Measurements from ENCODE around the gene CCDC12.

The CCDC12 gene

DNA sequence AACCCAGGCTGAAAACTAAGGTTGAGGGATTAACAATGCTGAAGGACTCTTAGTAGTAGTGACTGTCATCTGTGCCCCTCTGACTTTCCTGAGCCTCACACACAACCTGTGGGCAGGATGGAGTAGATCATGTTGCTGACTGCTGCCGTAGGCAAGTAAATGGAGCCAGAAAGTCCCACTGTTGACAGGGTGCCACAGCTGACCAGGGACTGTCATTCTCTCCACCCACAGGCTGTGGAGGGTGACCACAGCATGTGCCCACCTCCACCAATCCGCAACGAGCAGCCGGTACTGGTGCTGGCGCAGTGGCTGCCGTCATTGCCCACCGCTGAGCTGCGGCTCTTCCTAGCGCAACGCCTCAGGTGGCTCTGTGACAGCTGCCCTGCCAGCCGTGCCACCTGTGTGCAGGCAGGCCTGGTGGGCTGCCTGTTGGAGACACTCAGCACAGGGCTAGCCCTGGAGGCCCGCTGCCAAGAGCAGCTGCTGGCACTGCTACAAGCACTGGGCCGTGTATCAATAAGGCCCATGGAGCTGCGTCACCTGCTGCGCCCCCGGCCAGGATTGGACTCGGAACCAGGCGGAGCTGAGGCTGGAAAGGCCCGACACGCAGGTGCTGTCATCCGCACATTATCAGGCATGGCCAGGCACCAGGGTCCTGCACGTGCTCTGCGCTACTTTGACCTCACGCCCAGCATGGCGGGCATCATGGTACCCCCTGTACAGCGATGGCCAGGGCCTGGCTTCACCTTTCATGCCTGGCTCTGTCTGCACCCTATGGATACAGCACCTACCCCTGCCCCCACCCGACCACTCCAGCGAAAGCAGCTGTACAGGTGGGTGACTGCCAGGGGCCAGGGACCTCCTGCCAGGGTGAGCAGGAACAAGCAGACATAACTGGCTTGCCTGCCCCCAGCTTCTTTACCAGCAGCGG is 18.5 kb upstream of the CCDC12 start:
- no peak overlapping the region for H3K4me3 ChIP-seq
- H3K27ac ChIP-seq, result no peak overlapping the region
- no peak for DNase-seq (ENCODE audit: low spot score)
- TF ChIP-seq, protein P1, sequence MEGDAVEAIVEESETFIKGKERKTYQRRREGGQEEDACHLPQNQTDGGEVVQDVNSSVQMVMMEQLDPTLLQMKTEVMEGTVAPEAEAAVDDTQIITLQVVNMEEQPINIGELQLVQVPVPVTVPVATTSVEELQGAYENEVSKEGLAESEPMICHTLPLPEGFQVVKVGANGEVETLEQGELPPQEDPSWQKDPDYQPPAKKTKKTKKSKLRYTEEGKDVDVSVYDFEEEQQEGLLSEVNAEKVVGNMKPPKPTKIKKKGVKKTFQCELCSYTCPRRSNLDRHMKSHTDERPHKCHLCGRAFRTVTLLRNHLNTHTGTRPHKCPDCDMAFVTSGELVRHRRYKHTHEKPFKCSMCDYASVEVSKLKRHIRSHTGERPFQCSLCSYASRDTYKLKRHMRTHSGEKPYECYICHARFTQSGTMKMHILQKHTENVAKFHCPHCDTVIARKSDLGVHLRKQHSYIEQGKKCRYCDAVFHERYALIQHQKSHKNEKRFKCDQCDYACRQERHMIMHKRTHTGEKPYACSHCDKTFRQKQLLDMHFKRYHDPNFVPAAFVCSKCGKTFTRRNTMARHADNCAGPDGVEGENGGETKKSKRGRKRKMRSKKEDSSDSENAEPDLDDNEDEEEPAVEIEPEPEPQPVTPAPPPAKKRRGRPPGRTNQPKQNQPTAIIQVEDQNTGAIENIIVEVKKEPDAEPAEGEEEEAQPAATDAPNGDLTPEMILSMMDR (IDR thresholded peaks at IDR 0.05), result no peak

DNA sequence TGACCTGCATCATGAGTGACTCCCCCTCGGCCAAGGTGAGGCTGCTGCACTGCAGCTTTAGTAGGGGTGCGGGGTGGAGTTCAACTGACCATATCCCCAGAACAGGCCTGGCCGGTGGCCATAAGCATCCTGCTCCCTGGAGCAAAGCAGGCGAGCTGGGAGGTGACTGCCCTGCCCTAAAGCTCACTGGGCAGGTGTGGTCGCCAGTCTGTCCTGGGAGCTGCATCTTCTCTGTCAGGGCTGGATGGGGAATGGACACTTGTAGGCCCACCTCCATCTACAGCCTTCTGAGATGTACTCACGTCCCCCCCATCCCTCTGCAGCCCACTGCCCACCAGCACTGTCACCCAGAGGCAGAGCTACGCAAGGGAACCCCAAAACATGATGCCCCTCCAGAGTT is 17.4 kb upstream of the CCDC12 start:
- TF ChIP-seq, protein P1 (IDR thresholded peaks at IDR 0.05), result no peak
- H3K27ac ChIP-seq, result no peak overlapping the region
- DNase-seq (ENCODE audit: low spot score), result no peak
- H3K4me3 ChIP-seq, result no peak overlapping the region

DNA sequence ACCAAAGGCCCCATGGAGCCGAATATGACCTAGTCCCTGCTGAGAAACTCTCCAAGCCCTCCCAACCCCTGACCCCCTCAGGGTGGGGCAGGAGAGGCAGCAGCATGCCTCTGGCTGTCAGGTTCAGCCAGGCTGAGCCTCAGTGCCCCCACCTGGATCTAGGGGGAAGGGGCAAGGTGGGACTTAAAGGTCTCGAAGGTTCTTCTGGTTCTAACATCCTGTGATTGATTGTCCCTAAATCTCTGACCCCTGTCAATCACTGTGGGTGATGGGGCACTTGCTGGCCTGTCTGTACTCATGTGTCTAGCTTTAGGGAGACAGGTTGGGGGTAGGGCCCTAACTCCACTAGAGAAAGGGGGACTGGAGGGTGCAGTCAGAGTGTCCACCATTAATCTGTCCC is 16.7 kb upstream of the CCDC12 start:
- no peak overlapping the region for H3K4me3 ChIP-seq
- H3K27ac ChIP-seq, result no peak overlapping the region
- no peak for DNase-seq (ENCODE audit: low spot score)
- TF ChIP-seq, protein P1 (IDR thresholded peaks at IDR 0.05), result no peak

DNA sequence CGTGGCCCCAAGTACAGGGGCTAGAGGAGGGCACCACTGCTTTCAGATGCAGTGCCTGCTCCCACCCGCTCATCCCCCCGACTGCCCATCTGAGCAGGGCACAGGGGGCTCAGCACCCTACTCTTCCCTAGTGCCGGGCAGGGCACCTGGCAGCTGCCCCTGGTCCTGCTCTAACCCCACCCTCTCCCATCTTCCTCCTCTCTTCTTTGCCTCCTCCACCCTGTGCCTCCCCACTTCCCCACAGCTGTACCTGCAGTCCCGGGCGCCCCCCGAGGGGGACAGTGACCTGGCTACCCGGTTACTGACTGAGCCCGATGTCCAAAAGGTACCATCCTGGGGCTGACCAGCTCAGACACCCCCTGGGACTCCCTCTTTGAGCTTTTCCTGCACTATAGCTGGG is 15.7 kb upstream of the CCDC12 start:
- TF ChIP-seq, protein P1 (IDR thresholded peaks at IDR 0.05), result no peak
- Histone ChIP-seq H3K4me3 (no peak overlapping the region), H3K27ac (no peak overlapping the region)
- DNase-seq (ENCODE audit: low spot score), result no peak

DNA sequence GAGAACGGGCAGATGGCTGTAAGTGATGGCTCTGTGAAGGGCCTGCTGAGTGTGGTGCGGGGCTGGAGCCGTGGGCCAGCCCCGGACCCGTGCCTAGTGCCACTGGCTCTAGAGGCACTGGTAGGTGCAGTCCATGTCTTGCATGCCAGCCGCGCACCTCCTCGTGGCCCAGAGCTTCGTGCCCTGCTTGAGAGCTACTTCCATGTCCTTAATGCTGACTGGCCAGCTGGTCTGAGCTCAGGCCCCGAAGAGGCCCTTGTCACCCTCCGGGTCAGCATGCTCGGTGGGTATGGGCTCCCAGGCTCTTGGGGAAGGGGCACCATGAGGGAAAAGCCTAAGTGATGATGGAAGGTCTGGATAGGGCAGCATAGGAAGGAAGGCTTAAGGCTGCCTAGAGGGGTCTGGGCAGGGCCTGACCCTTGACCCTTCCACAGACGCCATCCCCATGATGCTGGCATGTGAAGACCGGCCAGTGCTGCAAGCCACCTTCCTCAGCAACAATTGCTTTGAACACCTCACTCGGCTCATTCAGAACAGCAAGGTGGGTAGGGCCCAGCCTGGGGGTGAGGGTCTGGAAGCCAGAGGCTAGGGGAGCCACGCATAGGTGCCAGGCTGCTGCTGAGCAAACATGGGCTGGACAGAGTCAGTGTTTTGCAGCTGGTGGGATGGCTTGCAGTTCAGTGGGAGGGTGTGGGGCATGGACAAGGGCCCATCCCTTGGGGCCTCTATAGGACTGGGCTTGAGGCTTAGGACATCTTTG is 15.0 kb upstream of the CCDC12 start:
- no peak for DNase-seq (ENCODE audit: low spot score)
- no peak overlapping the region for H3K4me3 ChIP-seq
- TF ChIP-seq, protein P1 (IDR thresholded peaks at IDR 0.05), result no peak
- H3K27ac ChIP-seq, result no peak overlapping the region

DNA sequence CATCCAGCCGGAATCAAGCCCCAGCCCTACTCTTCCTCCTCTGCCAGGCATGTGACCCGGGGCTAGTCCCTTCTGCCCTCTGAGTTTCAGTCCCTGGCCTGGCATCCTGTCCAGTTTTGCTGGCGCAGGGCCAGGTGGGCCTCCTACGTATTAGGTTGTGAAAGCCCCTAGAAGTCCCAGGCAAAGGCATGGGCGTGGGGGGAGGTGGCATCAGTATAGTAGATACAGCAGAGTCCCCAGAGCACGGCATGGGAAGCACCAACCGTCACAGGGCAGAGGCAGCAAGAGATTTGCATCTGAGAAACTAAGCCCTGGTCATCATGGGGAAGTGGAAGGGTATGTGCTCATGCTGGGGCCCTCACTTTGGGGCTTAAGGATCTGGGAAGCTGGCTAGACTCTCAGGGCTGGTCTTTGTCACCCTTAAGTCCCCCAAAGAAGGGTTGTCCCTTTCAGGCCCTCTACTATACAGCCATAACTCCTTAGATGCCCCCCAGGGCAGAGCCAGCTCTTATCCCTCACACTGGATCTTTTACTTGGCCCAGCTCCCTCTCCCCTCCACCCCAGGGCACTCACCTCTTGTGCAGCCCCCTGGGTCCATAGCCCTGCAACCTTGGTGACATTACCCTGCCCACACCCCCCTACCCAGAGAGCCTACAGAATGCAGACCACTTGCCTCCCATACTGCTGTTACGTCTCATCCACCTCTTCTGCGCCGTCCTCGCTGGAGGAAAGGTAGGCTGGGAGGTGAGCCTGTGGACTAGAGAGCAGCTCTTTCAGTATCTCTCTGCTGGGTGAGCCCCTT is 14.2 kb upstream of the CCDC12 start:
- H3K4me3 ChIP-seq, result no peak overlapping the region
- no peak overlapping the region for H3K27ac ChIP-seq
- no peak for DNase-seq (ENCODE audit: low spot score)
- TF ChIP-seq, protein P1 (IDR thresholded peaks at IDR 0.05), result no peak

All from coronary artery (tissue), 2 donors.